HEK293T (cell line): ENCODE data around the gene EIPR1.

Experiments used
- BHLHE40 ChIP-seq: fragments of 450-650 bp; IDR thresholded peaks from 2 replicates; pipeline ENCODE4 v1.6.1; 2016; ENCODE audit warnings: mild to moderate bottlenecking, moderate library complexity, borderline replicate concordance
- FOXM1 ChIP-seq: fragments of 450-650 bp; IDR thresholded peaks from 2 replicates; pipeline ENCODE4 v1.6.1; 2017; ENCODE audit warnings: mild to moderate bottlenecking, borderline replicate concordance
- L3MBTL2 ChIP-seq: fragments of 450-650 bp; conservative IDR thresholded peaks from 2 replicates; pipeline ENCODE4 v1.6.1; 2016; ENCODE audit warnings: mild to moderate bottlenecking
- SUZ12 ChIP-seq: fragments of 450-650 bp; IDR thresholded peaks from 2 replicates; pipeline ENCODE4 v1.6.1; 2016; ENCODE audit warnings: mild to moderate bottlenecking
- TARDBP ChIP-seq: fragments of 450-650 bp; IDR thresholded peaks from 2 replicates; pipeline ENCODE4 v1.6.1; 2016

- TF ChIP-seq TARDBP, result no peak
- no peak for TF ChIP-seq L3MBTL2
- TF ChIP-seq BHLHE40, result no peak
- no peak for TF ChIP-seq FOXM1
- no peak for TF ChIP-seq SUZ12
Observed at GRCh38 chr2:3146175-3146574, 231.4 kb downstream of the EIPR1 start.
